BE2C (cell line): ENCODE results near the gene PROX1.

ENCODE experiments used
- DNase-seq: peaks from one replicate; pipeline ENCODE4 v3.0.0-alpha.2; 2020
- H3K27me3 ChIP-seq: fragments of 250-450 bp; sonication (Bioruptor Pico); 2 replicates; pipeline ENCODE4 v1.5.1; 2020; ENCODE audit warnings: mild to moderate bottlenecking
- H3K36me3 ChIP-seq: fragments of 250-450 bp; sonication (Bioruptor Pico); 2 replicates; pipeline ENCODE4 v1.5.1; 2020; ENCODE audit warnings: mild to moderate bottlenecking
- H3K4me1 ChIP-seq: fragments of 250-450 bp; sonication (Bioruptor Pico); 2 replicates; pipeline ENCODE4 v1.5.1; 2020
- H3K4me3 ChIP-seq: 2 replicates; pipeline ENCODE4 v1.5.1; 2011; ENCODE audit warnings: low read depth, low read length
- H3K9me3 ChIP-seq: fragments of 250-450 bp; sonication (Bioruptor Pico); 2 replicates; pipeline ENCODE4 v1.5.1; 2020
- CTCF ChIP-seq: IDR thresholded peaks from 2 replicates; pipeline ENCODE4 v1.5.1; 2012; ENCODE audit warnings: mild to moderate bottlenecking, low read depth, low read length

PROX1 gene

GRCh38 chr1:214037468-214037867 is 49.7 kb downstream of the PROX1 start:
- no peak for TF ChIP-seq CTCF
- peaks cover 64% of the 10 kb centered on the region for H3K36me3 ChIP-seq

GRCh38 chr1:214039394-214040018 is 51.7 kb downstream of the PROX1 start:
- no peak for DNase-seq
- H3K4me3 ChIP-seq = no peak overlapping the region
- no peak for TF ChIP-seq CTCF
- H3K9me3 ChIP-seq = no peaks in the 10 kb centered on the region
- no peaks in the 10 kb centered on the region for H3K27me3 ChIP-seq
- H3K36me3 ChIP-seq = peaks cover 48% of the 10 kb centered on the region
- peaks cover 2% of the 10 kb centered on the region; the same call in 1 of the 2 replicates for H3K4me1 ChIP-seq

More at GRCh38 chr1:214037468-214037867, 49.7 kb downstream of the PROX1 start:
- Histone ChIP-seq H3K9me3 (no peaks in the 10 kb centered on the region), H3K4me3 (no peak overlapping the region), H3K27me3 (no peaks in the 10 kb centered on the region), H3K4me1 (no peaks in the 10 kb centered on the region)
- DNase-seq = no peak

GRCh38 chr1:214043167-214043566 is 55.4 kb downstream of the PROX1 start:
- Histone ChIP-seq H3K9me3 (no peaks in the 10 kb centered on the region), H3K4me1 (peaks cover 2% of the 10 kb centered on the region; the same call in 1 of the 2 replicates), H3K4me3 (no peak overlapping the region), H3K27me3 (no peaks in the 10 kb centered on the region), H3K36me3 (peaks cover 13% of the 10 kb centered on the region)
- TF ChIP-seq CTCF = no peak
- no peak for DNase-seq

GRCh38 chr1:214044438-214045214 is 56.9 kb downstream of the PROX1 start:
- no peaks in the 10 kb centered on the region for H3K27me3 ChIP-seq
- H3K4me3 ChIP-seq = no peak overlapping the region
- no peak for TF ChIP-seq CTCF
- H3K4me1 ChIP-seq = peaks cover 2% of the 10 kb centered on the region; the same call in 1 of the 2 replicates
- DNase-seq = no peak
- peaks cover 3% of the 10 kb centered on the region; the same call in 1 of the 2 replicates for H3K9me3 ChIP-seq
- 0 out of 2 replicates have a peak, but pooled peaks cover 4% of the 10 kb centered on the region for H3K36me3 ChIP-seq

GRCh38 chr1:214050513-214051401 is 63.0 kb downstream of the PROX1 start:
- H3K4me1 ChIP-seq = no peaks in the 10 kb centered on the region; the same call in 1 of the 2 replicates

More at GRCh38 chr1:214050513-214051401, 63.0 kb downstream of the PROX1 start:
- Histone ChIP-seq H3K27me3 (no peaks in the 10 kb centered on the region), H3K4me3 (no peak overlapping the region), H3K9me3 (peaks cover 3% of the 10 kb centered on the region; the same call in 1 of the 2 replicates), H3K36me3 (no peaks in the 10 kb centered on the region)
- no peak for DNase-seq
- no peak for TF ChIP-seq CTCF
